Measurements from ENCODE around the gene TEX264.
A peak's percentile ranks its signal among the peaks of the same experiment; 100 is the strongest.
"Not testable (repeated sequence)": the region's sequence is repeated elsewhere in the genome, so short reads cannot be mapped to it uniquely, and the experiment has no call there.

The TEX264 gene, protein sequence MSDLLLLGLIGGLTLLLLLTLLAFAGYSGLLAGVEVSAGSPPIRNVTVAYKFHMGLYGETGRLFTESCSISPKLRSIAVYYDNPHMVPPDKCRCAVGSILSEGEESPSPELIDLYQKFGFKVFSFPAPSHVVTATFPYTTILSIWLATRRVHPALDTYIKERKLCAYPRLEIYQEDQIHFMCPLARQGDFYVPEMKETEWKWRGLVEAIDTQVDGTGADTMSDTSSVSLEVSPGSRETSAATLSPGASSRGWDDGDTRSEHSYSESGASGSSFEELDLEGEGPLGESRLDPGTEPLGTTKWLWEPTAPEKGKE

DNA sequence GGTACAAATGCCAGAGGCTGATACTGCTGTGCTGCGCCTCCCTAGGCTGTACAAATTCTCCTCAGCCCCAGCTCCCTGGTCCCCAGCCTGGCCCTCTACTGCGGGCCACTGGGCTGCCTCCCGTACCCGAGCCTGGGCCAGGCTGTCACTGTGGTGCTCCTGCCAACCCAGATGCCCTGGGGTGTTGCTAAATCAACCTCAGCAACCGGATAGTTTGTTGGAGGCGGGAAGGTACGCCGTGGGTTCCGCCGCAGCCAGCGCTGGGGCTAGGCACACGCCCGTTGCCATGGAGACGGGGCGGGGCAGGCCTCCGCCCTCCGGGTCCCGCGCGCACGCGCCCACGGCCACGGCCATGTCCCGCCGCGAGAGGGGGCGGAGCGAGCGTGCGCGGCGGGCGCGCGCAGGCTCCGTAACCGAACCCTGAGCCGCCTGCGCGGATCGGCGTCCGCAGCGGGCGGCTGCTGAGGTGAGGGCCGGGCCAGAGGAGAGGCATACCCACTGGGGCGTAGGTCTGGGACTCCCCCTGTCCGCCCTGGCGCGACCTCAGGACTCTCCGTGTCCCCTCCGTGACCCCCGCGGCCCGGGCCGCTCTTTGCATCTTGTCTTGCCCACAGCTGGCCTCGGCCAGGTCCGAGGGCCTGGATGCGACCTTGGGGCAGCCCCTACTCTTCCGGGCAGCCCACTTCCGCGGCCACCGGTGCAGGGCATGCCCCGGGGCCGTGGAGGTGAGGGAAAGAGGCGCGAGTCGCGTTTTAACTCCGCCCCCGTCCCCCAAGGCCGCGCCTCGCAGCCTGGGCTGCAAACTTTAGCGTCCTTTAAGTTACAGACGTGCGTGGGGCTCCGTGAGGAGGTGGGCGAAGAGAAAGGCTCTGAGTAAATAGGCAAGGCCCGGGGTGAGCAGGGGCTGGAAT lies at the start of gene TEX264:
TSS of gene TEX264 (plus strand) at position 430 of the 911 bp plus-strand sequence. CDS start 3,053 bp downstream, outside the sequence.
- DNase-seq, result peak; percentile 85

DNA sequence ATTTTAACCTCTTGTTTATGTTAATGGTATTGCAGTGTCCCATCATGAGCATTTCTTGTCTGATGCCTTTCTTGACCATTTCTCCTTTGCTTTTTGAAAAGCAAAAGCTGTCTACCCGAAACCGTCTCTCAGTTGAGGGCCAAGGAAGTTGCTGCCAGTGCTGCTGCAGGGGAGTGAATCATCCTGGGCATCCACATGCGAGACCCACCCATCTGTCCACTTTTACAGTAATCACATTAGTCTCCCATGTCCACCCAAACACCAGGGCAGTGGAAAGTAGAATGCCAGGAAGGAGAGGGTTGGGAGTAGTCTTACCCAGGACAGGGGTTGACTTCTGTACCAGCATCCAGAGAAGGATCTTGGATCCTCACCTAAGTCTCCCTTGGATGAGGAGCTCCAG lies 48.6 kb upstream of the TEX264 start:
- peak; percentile 53 for DNase-seq

DNA sequence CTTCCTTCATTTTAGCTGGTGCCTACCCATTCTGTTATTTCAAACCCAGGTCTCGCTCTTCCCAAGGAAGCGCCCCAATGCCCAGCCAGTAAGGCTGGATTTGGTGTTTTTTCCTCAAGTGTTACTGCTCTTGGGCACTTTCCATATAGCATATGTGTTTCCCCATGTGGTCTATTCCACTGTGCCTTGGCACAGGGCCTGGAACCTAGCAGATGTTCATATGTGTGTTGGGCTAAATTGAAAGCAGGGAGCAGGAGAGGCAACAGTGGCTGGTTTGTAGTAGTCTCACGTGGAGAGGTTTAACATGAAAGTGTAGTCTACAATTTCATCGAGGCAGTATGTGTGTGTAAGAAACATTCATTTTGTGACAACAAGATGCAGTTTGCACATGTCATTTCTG lies 48.2 kb upstream of the TEX264 start:
- DNase-seq, result peak; percentile 50

DNA sequence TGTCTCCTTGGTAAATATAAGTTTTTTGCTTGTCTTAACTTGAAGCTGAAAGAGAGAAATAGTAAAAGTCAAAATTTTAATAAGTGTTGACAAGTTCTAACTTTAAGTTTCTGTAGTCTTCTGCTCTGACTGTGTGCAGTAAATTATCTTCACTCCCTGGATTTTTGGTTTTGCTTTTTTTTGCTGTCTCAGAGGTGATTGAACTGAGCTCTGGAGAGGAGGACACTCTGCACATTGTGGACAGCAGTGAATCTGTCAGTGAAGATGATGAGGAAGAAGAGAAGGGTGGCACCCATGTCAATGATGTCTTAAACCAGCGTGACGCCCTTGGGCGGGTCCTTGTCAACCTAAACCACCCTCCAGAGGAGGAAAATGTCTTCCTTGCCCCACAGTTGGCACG lies 40.5 kb upstream of the TEX264 start:
- no peak for DNase-seq

DNA sequence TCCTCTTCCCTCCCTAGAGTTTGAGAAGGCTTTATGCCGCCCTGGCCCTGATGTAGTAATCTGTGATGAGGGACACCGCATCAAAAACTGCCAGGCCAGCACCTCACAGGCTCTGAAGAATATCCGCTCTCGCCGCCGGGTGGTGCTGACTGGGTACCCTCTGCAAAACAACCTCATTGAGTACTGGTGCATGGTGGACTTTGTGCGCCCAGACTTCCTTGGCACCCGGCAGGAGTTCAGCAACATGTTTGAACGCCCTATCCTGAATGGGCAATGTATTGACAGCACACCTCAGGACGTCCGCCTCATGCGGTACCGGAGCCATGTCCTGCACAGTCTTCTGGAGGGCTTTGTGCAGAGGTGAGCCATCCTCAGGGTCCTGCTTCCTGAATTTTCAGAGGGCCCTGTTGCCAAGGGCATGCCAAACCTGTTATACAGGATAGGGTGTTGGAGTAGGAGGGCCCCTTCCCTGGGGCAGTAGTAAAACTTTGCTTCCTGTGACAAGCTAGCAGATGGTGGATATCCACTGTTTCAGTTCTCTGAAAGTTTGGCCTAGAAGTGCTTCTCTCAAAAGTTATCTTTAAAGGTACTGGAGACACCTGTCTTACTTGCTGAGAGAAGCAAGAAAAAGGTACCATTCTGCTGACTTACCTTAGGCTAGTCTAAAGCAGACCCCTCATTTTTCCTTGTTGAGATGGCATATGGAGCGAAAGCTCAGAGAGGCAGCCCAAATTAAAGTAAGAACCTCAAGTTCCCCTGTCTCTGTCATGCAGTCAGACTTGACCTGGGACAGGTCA lies 33.7 kb upstream of the TEX264 start:
- DNase-seq, result no peak

DNA sequence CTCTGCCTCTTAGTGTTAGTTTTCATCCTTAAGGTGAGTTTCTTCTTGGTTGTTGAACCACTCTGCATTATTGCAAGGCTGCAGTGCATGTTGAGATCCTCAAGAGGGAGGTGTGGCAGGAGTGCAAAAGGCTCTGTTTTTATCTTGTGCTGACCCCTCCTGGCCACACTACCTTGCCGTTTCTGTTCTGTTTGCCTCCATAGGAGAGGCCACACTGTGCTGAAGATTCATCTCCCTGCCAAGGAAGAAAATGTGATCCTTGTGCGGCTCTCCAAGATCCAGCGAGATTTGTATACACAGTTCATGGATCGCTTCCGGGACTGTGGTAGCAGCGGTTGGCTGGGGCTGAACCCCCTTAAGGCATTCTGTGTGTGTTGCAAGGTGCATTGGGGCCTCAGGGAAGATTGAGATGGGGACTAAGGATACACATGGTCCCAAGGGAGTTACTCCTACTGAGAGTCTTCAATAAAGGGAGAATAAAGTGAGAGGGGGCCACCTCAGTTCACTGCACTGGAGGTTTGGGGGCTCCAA lies 33.0 kb upstream of the TEX264 start:
- peak; percentile 56 for DNase-seq

DNA sequence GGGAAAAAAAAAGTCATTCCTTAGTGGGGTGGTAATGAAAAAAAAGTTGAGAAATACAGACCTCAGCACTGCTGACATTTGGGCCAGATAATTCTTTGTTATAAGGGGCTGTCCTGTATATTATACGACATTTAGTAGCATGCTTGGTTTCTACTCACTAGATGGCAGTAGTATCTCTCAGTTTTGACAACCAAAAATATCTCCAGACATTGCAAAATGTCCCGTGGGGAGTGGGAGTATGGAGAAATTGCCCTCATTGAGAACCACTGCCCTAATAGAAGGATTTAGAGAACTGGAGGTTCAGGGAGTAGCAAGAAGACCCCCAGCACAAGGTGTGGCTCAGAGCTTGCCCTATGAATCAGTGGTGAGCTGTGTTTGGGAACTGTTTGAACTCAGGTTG lies 28.6 kb upstream of the TEX264 start:
- no peak for DNase-seq

DNA sequence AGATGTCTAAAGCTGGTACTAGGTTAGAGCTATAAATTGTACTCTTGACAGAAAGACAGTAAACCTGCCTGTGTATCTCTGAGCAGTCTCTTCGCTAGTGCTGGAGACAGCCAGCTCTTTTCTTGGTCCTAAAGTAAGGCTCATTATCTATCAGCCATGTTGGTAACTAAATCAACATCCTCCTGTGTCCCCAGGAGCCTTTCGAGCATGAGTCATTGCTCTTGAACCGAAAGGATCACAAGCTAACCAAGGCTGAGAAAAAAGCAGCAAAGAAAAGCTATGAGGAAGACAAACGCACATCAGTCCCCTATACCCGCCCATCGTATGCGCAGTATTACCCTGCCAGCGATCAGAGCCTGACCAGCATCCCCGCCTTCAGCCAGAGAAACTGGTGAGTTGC lies 25.0 kb upstream of the TEX264 start:
- DNase-seq, result peak; percentile 7

DNA sequence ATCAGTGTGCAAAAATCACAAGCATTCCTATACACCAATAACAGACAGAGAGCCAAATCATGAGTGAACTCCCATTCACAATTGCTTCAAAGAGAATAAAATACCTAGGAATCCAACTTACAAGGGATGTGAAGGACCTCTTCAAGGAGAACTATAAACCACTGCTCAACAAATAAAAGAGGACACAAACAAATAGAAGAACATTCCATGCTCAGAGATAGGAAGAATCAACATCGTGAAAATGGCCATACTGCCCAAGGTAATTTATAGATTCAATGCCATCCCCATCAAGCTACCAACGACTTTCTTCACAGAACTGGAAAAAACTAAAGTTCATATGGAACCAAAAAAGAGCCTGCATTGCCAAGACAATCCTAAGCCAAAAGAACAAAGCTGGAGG lies 18.9 kb upstream of the TEX264 start:
- DNase-seq, result not testable (repeated sequence)

DNA sequence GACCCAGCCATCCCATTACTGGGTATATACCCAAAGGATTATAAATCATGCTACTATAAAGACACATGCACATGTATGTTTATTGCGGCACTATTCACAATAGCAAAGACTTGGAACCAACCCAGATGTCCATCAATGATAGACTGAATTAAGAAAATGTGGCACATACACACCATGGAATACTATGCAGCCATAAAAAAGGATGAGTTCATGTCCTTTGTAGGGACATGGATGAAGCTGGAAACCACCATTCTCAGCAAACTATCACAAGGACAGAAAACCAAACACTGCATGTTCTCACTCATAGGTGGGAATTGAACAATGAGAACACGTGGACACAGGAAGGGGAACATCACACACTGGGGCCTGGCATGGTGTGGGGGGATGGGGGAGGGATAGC lies 17.6 kb upstream of the TEX264 start:
- not testable (repeated sequence) for DNase-seq

DNA sequence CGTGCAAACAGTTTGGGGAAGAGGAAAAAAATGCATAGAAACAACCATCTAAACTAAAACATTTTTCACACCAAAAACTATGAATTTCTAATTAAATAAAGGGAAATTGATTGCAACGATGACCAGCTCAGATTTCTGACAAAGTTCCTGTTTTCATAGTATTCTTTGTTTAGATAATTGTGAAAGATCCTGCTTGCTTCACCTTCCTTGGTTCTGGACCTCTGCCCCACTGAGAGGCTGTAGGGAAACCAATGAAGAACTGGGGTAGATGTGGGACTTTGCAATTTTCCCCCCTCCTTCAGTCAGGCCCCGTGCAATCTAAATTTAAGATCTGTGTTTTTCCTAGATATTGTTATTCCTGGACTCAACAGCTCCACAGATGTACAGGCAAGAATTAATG lies 13.8 kb upstream of the TEX264 start:
- DNase-seq, result no peak

DNA sequence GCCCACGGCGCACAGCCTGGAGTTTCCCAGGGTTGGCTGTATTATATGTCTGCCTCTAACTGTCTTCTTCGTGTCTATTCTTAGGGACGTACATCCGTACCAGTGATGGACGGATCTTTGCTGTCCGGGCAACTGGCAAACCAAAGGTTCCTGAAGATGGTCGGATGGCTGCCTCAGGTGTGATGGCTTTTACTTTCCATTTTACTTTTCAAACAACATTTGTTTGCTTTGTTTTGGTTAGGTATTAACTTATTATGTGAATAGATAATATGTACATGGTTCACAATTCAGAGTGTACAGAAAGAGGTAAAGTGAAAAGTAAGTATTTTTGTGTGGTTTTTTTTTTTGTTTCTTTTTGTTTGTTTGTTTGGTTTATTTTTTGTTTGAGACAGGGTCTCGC lies 11.1 kb upstream of the TEX264 start:
- no peak for DNase-seq

DNA sequence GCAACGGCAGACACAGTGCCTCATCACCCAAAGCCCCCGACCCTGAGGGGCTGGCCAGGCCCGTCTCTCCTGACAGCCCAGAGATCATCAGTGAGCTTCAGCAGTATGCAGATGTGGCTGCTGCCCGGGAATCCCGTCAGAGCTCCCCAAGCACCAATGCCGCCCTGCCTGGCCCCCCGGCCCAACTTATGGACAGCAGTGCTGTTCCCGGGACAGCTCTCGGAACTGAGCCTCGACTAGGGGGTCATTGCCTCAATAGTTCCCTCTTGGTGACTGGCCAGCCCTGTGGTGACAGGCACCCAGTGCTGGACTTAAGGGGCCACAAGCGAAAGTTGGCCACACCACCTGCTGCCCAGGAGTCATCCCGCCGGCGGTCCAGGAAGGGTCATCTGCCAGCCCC lies 8.6 kb upstream of the TEX264 start:
- DNase-seq, result no peak

DNA sequence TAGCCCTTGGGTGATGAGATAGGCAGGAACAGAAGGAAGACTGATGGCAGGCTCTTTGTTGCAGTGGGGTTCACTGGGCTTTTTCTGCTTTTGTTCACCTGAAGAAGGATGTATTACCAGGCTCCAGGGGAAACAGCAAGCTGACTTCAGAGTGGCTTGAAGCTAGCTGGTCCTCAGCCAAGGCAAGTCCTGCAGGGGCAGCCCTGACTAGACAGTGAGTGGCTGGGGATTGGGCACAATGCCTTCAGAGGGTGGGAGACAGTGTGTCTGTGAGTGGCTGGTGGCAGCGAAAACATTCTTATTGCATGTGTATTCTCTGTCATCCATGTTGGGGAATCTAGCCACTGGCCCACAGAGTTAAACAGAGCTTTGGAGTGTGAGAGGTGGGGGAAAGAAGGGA lies 2.3 kb upstream of the TEX264 start:
- DNase-seq, result peak; percentile 47

DNA sequence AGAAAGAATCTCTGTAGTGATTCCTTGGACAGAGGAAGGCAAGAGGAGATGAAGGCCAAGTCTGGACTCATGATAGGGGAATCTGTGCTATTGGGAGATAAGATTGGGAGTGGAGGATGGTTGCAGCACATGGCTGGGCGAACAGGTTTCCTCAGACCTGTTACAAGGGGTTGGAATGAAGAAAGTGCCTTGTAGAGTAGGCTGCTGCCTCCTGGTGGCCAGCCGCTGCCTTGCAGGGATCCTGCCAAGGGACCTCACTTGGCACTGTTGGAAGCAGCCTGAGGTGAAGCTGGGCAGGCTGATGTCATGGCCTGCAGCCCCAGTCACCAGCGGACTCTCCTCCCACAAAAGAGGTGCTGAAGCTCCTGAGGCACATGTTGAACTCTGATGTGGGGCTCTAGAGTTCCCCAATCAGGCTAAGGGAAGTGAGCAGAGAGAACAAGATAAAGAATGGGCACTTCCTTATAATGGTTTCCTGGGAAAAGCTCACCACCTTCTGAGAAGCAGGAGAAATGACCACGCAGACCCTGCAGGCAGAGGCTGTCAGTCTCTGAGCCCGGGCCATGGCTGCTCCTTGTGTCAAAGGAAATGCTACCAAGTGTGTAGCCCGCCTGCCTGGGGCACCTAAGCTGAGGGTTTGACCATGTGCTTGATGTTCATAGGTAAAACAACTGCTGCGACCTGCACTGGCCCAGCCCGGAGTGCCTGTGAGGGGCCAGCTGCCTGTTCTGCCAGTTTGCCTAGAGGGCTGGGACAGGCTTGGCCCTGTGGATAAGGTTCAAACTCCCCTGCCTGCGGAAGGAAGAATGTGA lies 1.6 kb upstream of the TEX264 start:
- DNase-seq, result peak; percentile 80

DNA sequence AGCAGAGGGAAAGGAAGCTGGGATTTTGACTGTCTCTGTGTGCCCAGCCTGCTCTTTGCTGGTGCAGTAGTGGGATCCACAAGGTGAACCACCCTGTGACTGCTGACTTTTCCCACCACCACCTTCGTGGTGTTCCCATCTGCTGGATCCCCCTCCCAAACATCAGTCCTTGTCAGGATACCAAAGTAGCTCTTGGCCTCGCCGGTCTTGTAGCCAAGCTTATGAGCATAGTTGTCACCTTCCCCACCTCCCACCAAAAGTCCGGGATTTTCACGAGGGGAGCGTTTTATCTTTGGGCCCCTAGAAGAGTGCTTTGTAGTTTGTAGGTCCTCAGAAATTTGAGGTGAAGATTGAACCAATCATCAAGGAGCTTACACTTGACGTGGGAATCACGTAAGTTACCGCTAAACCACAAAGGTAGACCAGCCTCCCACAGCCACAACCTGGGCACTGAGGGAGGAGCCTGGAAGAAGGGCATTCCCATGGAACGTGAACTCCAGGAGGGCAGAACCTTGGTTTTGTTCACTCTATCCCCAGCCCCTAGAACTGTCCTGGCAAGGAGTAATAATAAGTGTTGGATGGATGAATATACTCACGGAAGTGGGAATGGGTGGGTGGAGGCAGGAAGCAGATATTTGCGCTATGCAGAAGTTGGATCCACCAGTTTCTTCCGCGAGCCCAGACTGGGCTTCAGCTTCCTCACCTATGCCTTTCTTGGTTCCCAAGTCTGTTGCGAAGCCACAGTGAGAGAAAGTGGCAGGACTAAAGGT lies 814 bp upstream of the TEX264 start:
- DNase-seq, result no peak

DNA sequence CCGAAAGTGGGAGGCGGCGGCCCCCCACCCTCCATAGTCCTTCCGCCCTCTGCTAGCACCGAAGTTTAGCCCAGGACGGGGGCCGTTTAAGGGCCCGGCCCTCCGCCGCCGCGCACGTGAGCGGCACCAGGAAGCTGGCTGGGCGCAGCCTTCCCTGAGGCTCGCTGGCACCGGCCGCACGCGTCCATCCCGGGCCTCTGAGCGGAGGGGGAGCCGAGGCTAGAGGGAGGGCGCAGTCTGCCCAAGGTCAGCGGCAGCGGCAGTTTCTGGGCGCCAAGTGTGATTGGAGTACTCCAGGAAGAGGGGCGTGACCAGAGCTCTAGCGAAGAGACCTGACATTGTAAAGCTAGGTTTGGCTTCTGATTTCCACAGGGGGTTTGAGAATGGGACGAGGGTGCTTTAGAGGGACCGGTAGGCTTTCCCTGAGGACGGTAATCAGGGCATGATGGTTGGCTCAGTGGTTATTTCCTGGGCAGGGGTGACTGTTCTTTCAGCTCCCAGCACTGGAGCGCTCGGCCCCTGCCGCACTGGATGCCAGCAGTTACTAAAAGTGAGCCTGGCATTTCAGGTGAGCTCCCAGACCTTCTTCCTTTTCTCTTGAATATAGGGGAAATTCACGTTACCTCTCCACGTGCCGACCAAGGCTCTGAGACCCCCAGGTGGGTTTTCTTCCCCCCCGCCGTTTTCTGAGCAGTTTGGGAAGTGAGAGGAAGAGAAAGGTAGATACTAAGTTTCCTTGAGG lies 853 bp downstream of the TEX264 start:
- peak; percentile 78 for DNase-seq

DNA sequence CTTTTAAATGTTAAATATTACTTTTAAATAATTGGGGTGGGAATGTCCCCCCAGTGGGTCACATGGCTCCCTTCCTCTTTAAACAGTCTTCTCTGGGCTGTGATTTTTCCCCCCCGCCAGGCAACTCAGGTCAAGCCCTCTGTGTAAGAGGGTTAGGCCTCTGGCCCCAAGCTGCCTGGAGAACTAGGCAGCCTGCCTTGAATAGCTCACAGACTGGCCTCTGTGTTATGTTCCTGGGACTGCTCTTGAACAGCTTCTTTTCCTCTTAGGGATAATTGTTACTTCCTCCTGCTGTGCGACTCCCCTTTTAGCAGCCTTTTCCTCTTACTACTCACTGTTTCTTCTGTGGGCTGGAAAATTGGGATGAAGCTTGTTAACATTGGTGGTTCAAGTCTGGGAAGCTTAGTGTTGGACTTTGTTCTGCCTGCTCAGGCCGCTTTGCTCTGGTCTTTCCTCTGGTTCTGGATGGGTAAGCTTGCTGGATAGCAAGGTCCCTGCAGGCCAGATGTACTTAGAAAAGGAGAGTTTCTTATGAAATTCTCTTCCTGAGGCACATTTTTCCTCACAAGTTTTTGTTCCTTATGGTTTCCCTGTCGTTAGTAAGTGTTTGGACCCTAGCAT lies 2.2 kb downstream of the TEX264 start:
- no peak for DNase-seq

DNA sequence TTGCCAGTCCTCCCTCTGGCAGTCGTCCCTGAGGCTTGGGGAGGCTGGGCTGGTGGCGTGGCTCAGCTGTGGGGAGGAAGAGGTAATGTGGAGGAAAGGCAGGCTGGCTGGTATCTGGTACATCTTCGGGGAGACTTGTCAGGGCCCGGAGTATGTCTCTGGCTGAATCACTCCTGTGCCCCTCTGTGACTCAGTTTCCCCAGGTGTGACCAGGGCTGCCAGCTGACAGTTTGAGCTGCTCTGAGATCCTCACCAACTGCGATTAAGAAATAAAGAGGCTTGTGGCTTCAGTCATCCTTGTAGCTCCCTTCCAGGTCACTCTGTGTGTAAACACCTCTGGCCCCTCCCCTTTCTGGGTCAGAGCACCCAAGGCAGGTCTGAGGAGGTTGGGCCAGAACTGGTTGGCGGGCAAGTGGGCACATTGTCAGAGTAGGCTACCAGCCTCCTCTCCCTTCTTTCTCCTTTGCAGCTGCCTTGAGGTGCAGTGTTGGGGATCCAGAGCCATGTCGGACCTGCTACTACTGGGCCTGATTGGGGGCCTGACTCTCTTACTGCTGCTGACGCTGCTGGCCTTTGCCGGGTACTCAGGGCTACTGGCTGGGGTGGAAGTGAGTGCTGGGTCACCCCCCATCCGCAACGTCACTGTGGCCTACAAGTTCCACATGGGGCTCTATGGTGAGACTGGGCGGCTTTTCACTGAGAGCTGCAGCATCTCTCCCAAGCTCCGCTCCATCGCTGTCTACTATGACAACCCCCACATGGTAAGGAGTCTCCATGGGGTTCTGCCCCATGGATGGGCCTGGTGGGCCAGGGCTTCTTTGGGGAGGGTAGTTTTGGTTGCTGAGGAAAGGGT lies 3.0 kb downstream of the TEX264 start:
- no peak for DNase-seq
